ENCODE measurements around the gene OTOG. TPM values are rescaled to one million over a fixed set of nuclear protein-coding genes. Genes with fewer than 3 reads are reported as not detected.

OTOG gene
- total RNA-seq, 1 experiment from 2014 or later = 0.35 TPM

GRCh38 chr11:17506314-17506713, 40.7 kb upstream of the OTOG start:
- no peak overlapping the region for H4K5ac ChIP-seq (ENCODE audit: insufficient read length, low read depth, low read length)
- H4K20me1 ChIP-seq (ENCODE audit: control insufficient read depth, insufficient read depth, insufficient read length) = no peaks in the 10 kb centered on the region
- no peak overlapping the region for H3K9ac ChIP-seq (ENCODE audit: extremely low read depth, insufficient read length, low read length)
- H3K79me1 ChIP-seq (ENCODE audit: insufficient read depth, low read depth, low read length, poor library complexity, severe bottlenecking) = no peaks in the 10 kb centered on the region
- no peak for TF ChIP-seq CTCF (conservative IDR thresholded peaks at IDR 0.05)
- WGBS (ENCODE audit: extremely low coverage, insufficient read length, low lambda C conversion rate) = no CpG with 5 or more reads among the region's 6 CpGs
- no peaks in the 10 kb centered on the region for H3K9me3 ChIP-seq (ENCODE audit: control insufficient read depth, low read depth, low read length)
- Mint-ChIP-seq H3K4me3 (no peak overlapping the region), H3K9me3 (no peaks in the 10 kb centered on the region), H3K36me3 (ENCODE audit: insufficient read depth in 1 of 3, low read depth in 3 of 3) (no peaks in the 10 kb centered on the region), H3K27me3 (ENCODE audit: low read depth) (peaks cover 12% of the 10 kb centered on the region), H3K4me1 (peaks cover 5 to 11% of the 10 kb centered on the region in 2 experiments), H3K27ac (no peak overlapping the region; a peak in 1 of 7 replicates)
- no peak overlapping the region for H3T11ph ChIP-seq (ENCODE audit: low read length)
- no peaks in the 10 kb centered on the region for H3K23me2 ChIP-seq (ENCODE audit: insufficient read length, low read depth, low read length, poor library complexity, severe bottlenecking)
- H3K4me2 ChIP-seq (ENCODE audit: insufficient read depth, insufficient read length, low read length) = no peak overlapping the region
- no peak overlapping the region for H2AFZ ChIP-seq (ENCODE audit: low read length)
- no peak overlapping the region for H4K91ac ChIP-seq (ENCODE audit: insufficient read length, low read depth, low read length)
- H3K18ac ChIP-seq (ENCODE audit: insufficient read length, low read depth, low read length) = no peak overlapping the region
- no peak overlapping the region for H3K23ac ChIP-seq (ENCODE audit: insufficient read length, low read depth, low read length)
- no peak overlapping the region for H3K14ac ChIP-seq (ENCODE audit: insufficient read depth, low read length)
- H2BK120ac ChIP-seq (ENCODE audit: low read depth, low read length, poor library complexity, severe bottlenecking) = no peak overlapping the region
- H3K56ac ChIP-seq (ENCODE audit: insufficient read length, low read depth, low read length) = no peak overlapping the region
- H3K4ac ChIP-seq (ENCODE audit: low read depth, low read length) = no peak overlapping the region
- no peak for DNase-seq
- H3K27ac ChIP-seq (ENCODE audit: insufficient read length, low read depth, low read length) = no peak overlapping the region
- no peaks in the 10 kb centered on the region for H3K79me2 ChIP-seq (ENCODE audit: insufficient read depth, low read length)
- no peak overlapping the region for H2BK20ac ChIP-seq (ENCODE audit: low read depth, low read length, poor library complexity, severe bottlenecking)
- H3K4me1 ChIP-seq (ENCODE audit: insufficient read depth, low read length) = no peaks in the 10 kb centered on the region
- H2BK5ac ChIP-seq (ENCODE audit: insufficient read length, low read length) = no peak overlapping the region
- H2AK5ac ChIP-seq (ENCODE audit: insufficient read length, low read length) = no peak overlapping the region
- H2BK15ac ChIP-seq (ENCODE audit: low read depth, low read length) = no peak overlapping the region
- H3K27me3 ChIP-seq (ENCODE audit: insufficient read depth, low read length) = no peaks in the 10 kb centered on the region
- no peak overlapping the region for H4K8ac ChIP-seq (replicated peaks; ENCODE audit: insufficient read length, low read depth, low read length)
- no peak overlapping the region for H2BK12ac ChIP-seq (ENCODE audit: insufficient read length, low read depth, low read length)
